GM10266 (cell line): ENCODE results near the gene TMC1.

ENCODE experiments used
- DNase-seq: peaks from one replicate; pipeline ENCODE4 v3.0.0; 2012; ENCODE audit errors: extremely low spot score
- CTCF ChIP-seq: IDR thresholded peaks from 2 replicates; pipeline ENCODE4 v1.5.1; 2012; ENCODE audit warnings: mild to moderate bottlenecking, low read depth; ENCODE audit not compliant: control insufficient read depth, insufficient read depth; ENCODE audit errors: missing control alignments

TMC1 gene

GRCh38 chr9:72864327-72864726 lies 342.9 kb downstream of the TMC1 start:
- TF ChIP-seq CTCF: no peak
- no peak for DNase-seq

- TF ChIP-seq CTCF: peak; percentile 39
Observed at GRCh38 chr9:72871685-72872084, 350.3 kb downstream of the TMC1 start.

DNA sequence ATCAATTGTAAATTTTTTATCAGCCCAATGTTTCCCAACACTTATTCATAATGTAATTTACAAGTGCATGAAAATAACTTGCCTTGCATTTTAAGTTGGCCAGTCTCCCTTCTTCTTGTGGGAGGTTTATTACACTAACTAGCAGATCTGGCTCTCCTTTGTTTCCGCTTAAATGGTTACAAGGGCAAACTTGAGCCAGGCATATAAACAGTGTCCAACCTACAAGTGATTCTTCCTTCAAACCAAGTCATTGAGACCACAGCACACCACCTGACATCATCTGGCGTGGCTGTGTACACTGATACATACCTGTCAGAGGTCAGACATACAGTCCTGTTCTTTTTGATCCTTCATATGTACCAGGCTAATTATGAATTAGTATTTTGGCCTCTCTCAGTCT lies 351.3 kb downstream of the TMC1 start:
- DNase-seq: no peak
- no peak for TF ChIP-seq CTCF

More at GRCh38 chr9:72871685-72872084, 350.3 kb downstream of the TMC1 start:
- no peak for DNase-seq

DNA sequence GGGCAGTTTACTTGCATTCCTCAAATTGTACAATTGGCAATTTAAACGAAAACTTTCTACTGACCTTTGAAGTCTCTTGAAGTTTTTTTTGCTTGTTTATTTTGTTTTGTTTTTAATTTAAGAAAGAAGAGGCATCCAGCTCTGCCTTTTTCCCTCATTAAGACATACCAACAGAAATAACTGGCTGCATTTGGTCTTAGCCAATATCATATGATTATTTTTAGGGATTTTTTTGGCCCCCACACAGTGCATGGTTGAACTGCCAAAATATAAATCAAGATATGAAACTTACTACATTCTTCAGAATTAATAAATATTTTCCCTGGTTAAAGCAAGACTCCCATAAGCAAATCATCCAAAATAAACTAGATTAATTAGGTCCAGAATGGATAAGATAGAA lies 352.0 kb downstream of the TMC1 start:
- no peak for TF ChIP-seq CTCF
- DNase-seq: no peak

- DNase-seq: no peak
- no peak for TF ChIP-seq CTCF
Observed at GRCh38 chr9:72874344-72874743, 352.9 kb downstream of the TMC1 start.

GRCh38 chr9:72875221-72875620 lies 353.8 kb downstream of the TMC1 start:
- no peak for TF ChIP-seq CTCF
- no peak for DNase-seq

DNA sequence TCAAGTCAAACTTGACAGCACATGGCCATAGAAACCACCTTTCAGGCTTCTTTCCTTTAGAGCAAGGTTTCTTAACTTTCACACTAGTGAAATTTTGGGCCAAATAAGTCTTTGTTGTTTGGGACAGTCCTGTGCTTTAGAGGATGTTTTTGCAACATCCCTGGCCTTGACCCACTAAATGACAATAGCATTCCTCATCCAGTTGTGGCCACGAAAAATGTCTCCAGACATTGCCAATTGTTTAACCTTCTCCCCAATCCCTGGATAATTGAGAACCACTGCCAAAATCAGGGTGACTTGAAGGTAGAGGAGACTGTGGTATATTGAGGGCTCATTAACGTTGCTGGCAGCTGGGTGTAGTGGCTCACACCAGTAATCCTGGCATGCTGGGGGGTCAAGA lies 359.4 kb downstream of the TMC1 start:
- DNase-seq: no peak
- no peak for TF ChIP-seq CTCF
